Esophagus squamous epithelium (tissue), 4 donors: ENCODE data around the gene ASTN2.

Experiments
- POLR2A ChIP-seq, 4 donors: fragments of 450-650 bp; IDR thresholded peaks; one replicate each; pipeline ENCODE4 v1.6.1; 2017; ENCODE audit warnings: antibody characterized with exemption in 4 of 4, mild to moderate bottlenecking in 4 of 4, moderate library complexity in 3 of 4
- TF ChIP-seq, protein P1 (sequence below), 6 experiments: fragments of 450-650 bp in 4 of 6; fragments of 200-600 bp in 2 of 6; sonication (generic) in 2 of 6; IDR thresholded peaks; one replicate each; pipeline ENCODE4 v1.5.1; 2016 to 2019; ENCODE audit warnings: antibody characterized with exemption in 6 of 6, mild to moderate bottlenecking in 4 of 6, moderate library complexity in 4 of 6

DNA sequence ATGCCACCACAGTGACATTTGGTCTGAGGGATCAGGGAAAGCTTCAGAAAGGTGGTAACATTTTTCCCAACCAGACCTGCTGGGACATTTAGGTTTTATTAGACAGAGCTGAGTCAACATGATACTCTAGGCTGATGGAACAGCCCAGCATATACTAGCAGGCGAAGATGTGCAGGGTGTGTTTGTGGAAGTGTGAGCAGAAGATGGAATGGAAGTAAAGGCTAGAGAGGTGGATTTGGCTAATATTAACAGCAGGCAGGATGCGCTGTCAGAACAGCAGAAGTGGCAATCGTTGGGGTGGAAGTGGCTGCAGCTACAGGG lies 340.6 kb downstream of the ASTN2 start:
- TF ChIP-seq, protein P1, sequence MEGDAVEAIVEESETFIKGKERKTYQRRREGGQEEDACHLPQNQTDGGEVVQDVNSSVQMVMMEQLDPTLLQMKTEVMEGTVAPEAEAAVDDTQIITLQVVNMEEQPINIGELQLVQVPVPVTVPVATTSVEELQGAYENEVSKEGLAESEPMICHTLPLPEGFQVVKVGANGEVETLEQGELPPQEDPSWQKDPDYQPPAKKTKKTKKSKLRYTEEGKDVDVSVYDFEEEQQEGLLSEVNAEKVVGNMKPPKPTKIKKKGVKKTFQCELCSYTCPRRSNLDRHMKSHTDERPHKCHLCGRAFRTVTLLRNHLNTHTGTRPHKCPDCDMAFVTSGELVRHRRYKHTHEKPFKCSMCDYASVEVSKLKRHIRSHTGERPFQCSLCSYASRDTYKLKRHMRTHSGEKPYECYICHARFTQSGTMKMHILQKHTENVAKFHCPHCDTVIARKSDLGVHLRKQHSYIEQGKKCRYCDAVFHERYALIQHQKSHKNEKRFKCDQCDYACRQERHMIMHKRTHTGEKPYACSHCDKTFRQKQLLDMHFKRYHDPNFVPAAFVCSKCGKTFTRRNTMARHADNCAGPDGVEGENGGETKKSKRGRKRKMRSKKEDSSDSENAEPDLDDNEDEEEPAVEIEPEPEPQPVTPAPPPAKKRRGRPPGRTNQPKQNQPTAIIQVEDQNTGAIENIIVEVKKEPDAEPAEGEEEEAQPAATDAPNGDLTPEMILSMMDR (IDR thresholded peaks at IDR 0.05) = no peak
- TF ChIP-seq POLR2A (IDR thresholded peaks at IDR 0.05) = no peak
